Calu3 (cell line): ENCODE results near the gene CELSR1. TPM values are rescaled to one million over a fixed set of nuclear protein-coding genes. Genes with fewer than 3 reads are reported as not detected.

Experiments used
- BruUV-seq: library from RNA; stranded (reverse); fragments of 400-500 nt; replicated peaks from 2 replicates; lab custom pipeline; 2021; lab: Mats Ljungman, UMichigan
- CTCF ChIA-PET: fragments of 300-600 bp; sonication (Branson Sonifier 250); formaldehyde crosslinking; loops from one replicate; lab custom pipeline; 2022; ENCODE audit warnings: antibody characterized with exemption; lab: Charles Lee
- DNase-seq: peaks from one replicate; pipeline ENCODE4 v3.0.0; 2022
- H3K27ac Mint-ChIP-seq: one replicate; pipeline ENCODE4 v1.8.0; 2022; ENCODE audit warnings: mixed read lengths; ENCODE audit not compliant: unreplicated experiment
- H3K27me3 Mint-ChIP-seq: one replicate; pipeline ENCODE4 v1.8.0; 2022; ENCODE audit warnings: mixed read lengths; ENCODE audit not compliant: unreplicated experiment
- H3K36me3 Mint-ChIP-seq: one replicate; pipeline ENCODE4 v1.8.0; 2022; ENCODE audit warnings: mild to moderate bottlenecking, moderate library complexity, mixed read lengths; ENCODE audit not compliant: insufficient read depth, unreplicated experiment
- H3K4me1 Mint-ChIP-seq: one replicate; pipeline ENCODE4 v1.8.0; 2022; ENCODE audit warnings: mild to moderate bottlenecking, low read depth, mixed read lengths; ENCODE audit not compliant: unreplicated experiment
- H3K4me3 Mint-ChIP-seq: one replicate; pipeline ENCODE4 v1.8.0; 2022; ENCODE audit warnings: mild to moderate bottlenecking, low read depth, moderate library complexity, mixed read lengths; ENCODE audit not compliant: unreplicated experiment
- H3K9me3 Mint-ChIP-seq: one replicate; pipeline ENCODE4 v1.8.0; 2022; ENCODE audit warnings: low read depth, mixed read lengths; ENCODE audit not compliant: unreplicated experiment
- CTCF ChIP-seq: fragments of 200-600 bp; IDR thresholded peaks from one replicate; pipeline ENCODE4 v1.8.0; 2022; ENCODE audit warnings: antibody characterized with exemption; ENCODE audit not compliant: unreplicated experiment
- intact Hi-C: fragments of 100-400 bp; cut with micrococcal nuclease; formaldehyde crosslinking; loops from one replicate; pipeline ENCODE4 v1.10.0; 2022; ENCODE audit not compliant: unreplicated experiment
- total RNA-seq: library from RNA; stranded (reverse); gene quantifications from 2 replicates; pipeline ENCODE4 v1.2.3, GENCODE V29; 2022

Gene CELSR1
- total RNA-seq, 1 experiment from 2014 or later: 45.5 TPM

GRCh38 chr22:46509416-46510089 lies 27.9 kb downstream of the CELSR1 start:
- intact Hi-C loops: no loop called here
- H3K4me3 Mint-ChIP-seq: no peak overlapping the region
- BruUV-seq: no TSS peak
- H3K36me3 Mint-ChIP-seq: no peaks in the 10 kb centered on the region
- DNase-seq: no peak
- H3K27me3 Mint-ChIP-seq: no peaks in the 10 kb centered on the region
- TF ChIP-seq CTCF: no peak
- no peak overlapping the region for H3K27ac Mint-ChIP-seq
- H3K4me1 Mint-ChIP-seq: no peaks in the 10 kb centered on the region
- H3K9me3 Mint-ChIP-seq: no peaks in the 10 kb centered on the region
- CTCF ChIA-PET: interaction anchor here (0.6 kb wide), 1 partner anchor 19 kb away, joined by 3 read pairs; no protein-coding TSS in a partner anchor

- no peak for DNase-seq
- no peaks in the 10 kb centered on the region for H3K36me3 Mint-ChIP-seq
- H3K4me1 Mint-ChIP-seq: no peaks in the 10 kb centered on the region
- CTCF ChIA-PET: interaction anchor here (0.6 kb wide), 1 partner anchor 20 kb away, joined by 3 read pairs; no protein-coding TSS in a partner anchor
- H3K27ac Mint-ChIP-seq: no peak overlapping the region
- H3K27me3 Mint-ChIP-seq: no peaks in the 10 kb centered on the region
- TF ChIP-seq CTCF: no peak
- no peaks in the 10 kb centered on the region for H3K9me3 Mint-ChIP-seq
- BruUV-seq: no TSS peak
- intact Hi-C loops: no loop called here
- H3K4me3 Mint-ChIP-seq: no peak overlapping the region
These were observed 28.9 kb downstream of the CELSR1 start for GRCh38 chr22:46508491-46508999.

GRCh38 chr22:46507451-46508425 lies 29.7 kb downstream of the CELSR1 start:
- H3K9me3 Mint-ChIP-seq: no peaks in the 10 kb centered on the region
- TF ChIP-seq CTCF: no peak
- H3K36me3 Mint-ChIP-seq: no peaks in the 10 kb centered on the region
- H3K4me3 Mint-ChIP-seq: no peak overlapping the region
- peaks cover 2% of the 10 kb centered on the region for H3K4me1 Mint-ChIP-seq
- no peaks in the 10 kb centered on the region for H3K27me3 Mint-ChIP-seq
- CTCF ChIA-PET: no interaction called here
- no TSS peak for BruUV-seq
- no peak for DNase-seq
- intact Hi-C loops: no loop called here
- H3K27ac Mint-ChIP-seq: no peak overlapping the region

GRCh38 chr22:46504584-46504983 lies 32.8 kb downstream of the CELSR1 start:
- Mint-ChIP-seq H3K27ac (no peak overlapping the region), H3K9me3 (no peaks in the 10 kb centered on the region), H3K4me1 (peaks cover 17% of the 10 kb centered on the region), H3K4me3 (no peak overlapping the region), H3K36me3 (no peaks in the 10 kb centered on the region), H3K27me3 (no peaks in the 10 kb centered on the region)
- no TSS peak for BruUV-seq
- no peak for DNase-seq
- TF ChIP-seq CTCF: no peak
- CTCF ChIA-PET: no interaction called here
- intact Hi-C loops: no loop called here
